ENCODE results near the gene MARCHF3.
"Not testable (repeated sequence)": the region's sequence is repeated elsewhere in the genome, so short reads cannot be mapped to it uniquely, and the experiment has no call there.

The MARCHF3 gene

DNA sequence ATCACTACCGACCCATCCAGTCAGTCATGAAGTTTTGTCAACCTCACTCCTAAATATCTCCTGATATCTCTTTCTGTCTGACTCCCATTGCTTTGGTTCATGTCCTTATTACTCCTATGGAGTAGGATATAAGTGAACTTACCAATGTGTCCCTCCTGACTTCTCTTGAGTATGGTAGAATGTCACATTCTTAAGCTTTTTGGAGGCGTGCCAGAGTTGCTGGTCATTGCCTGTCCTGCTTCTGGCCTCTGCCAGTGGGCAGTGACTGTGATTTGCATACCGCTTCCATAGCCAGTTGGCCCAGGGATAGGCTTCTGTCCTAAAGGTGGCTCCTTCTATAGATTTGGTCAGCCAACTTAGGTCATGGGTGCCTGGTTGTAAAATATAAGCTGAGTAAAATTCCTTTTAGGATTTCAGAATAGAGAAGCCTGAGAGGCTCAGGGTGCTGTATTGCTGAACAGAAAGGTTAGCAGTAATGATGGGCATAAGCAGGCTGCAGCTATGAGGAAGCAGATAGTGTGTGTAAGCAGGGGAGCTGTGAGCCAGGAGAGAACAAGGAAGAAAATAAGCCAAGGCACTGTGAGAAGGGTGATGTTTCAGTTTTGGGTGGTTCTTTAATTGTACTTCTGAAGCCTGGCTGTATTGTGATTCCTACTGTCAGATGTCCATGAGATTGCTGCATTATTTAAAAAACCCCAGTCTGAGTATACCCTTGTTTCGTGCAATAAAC is 16.1 kb upstream of the MARCHF3 start:
- DNase-seq = no peak

DNA sequence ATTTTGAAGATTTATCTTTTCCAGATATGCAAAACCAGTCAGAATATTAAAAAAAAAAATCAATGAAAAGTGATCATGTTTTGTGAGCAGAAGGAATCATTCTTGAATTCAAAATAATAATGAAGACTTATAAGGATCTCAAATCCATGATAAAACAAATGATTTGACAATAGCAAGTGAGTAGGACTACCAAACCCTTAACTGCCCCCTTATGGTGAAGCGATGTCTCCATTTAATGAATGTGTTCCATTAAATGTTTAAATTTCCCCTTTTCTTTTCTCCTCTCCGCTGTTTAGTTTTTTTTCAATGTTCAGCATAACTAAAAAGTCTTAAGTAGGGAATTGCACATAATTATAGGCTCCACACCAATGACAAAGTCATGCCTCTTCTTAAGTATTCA is 12.2 kb upstream of the MARCHF3 start:
- DNase-seq = no peak

DNA sequence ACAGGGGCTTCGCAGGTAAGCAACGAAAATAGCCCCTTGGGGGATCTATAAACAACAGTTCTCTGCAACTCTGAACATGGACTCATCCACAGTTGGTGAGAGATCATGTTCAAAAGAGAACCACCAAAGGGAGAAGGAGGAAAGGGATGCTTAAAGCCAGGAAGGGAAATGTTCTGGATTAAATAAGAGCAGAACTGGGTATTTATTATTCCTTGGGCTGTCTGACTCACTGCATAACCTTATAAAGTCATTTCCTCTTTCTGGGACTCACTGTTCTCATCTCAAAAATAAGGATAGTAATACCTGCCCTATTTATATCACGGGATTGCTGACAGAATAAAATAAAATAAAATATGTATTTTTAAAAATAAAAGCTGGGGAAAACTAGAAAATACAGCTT is 11.2 kb upstream of the MARCHF3 start:
- no peak for DNase-seq

DNA sequence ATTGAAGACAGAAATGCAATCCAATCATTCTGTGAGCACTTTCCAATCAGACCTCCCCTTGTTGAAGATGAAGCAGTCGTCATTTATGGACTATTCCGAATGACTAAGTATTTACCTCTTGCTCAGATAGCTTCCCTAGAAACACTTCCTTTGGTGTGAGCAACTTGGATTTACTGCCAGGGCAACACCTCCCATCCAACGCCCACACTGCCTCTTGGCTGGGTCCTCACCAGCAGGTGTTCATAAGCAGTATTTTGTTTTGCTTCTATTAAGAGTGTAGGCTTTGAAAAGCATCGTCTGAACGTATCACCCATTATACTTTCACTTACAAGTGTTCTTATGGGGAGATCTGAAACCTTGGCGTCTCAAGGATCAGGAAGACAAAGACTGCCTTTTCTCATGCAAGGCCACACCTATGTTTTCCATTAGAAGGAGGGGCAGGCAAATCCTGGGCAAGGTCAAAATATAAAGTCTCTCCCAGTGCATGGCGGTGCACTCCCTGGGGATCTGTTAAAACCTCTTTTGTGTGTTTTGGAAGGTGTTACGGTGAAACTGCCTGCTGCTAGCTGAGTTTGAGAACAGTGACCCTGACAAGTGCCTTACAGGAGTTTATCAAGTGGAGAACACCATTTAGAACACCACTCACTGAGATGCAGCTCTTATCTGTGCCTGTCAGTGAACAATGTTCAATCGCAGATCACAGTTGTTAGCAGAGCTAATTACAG is 10.6 kb upstream of the MARCHF3 start:
- no peak for DNase-seq

DNA sequence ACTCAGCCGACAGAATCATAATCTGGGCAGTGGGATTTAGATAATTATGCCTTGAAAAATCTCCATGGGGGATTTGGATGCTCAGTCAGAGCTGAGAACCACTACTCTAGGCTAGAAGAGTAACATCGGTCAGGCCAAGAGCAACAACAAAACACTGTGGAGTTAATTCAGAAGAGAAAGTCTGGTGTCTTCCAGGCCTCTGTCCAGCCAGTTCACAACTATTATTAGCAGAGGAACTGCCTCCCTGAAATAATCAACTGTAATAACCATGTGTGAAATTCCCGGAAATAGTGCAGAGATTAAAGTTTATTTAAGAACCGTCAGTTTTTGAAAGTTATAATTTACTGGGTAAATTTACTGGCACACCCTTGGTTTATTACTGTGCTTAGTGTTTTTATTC is 8.2 kb upstream of the MARCHF3 start:
- no peak for DNase-seq

DNA sequence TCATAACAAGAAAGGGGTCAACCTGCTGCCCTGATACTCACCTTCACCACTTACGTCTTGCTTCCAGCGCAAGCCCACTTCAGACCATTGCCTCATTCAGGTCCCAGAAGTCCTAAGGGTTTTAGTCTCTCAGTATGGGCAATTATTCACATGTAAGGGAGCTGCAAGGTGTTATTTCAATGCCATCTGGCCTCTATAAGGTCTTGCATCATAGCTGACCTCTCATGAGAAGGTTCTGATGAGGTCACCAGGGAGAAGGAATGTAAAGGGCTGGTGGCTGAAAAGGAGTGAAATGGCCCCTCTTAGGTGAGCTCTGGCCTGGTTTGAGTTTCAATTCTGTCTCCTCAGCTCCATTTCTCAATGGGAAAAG is 1.5 kb upstream of the MARCHF3 start:
- no peak for DNase-seq

DNA sequence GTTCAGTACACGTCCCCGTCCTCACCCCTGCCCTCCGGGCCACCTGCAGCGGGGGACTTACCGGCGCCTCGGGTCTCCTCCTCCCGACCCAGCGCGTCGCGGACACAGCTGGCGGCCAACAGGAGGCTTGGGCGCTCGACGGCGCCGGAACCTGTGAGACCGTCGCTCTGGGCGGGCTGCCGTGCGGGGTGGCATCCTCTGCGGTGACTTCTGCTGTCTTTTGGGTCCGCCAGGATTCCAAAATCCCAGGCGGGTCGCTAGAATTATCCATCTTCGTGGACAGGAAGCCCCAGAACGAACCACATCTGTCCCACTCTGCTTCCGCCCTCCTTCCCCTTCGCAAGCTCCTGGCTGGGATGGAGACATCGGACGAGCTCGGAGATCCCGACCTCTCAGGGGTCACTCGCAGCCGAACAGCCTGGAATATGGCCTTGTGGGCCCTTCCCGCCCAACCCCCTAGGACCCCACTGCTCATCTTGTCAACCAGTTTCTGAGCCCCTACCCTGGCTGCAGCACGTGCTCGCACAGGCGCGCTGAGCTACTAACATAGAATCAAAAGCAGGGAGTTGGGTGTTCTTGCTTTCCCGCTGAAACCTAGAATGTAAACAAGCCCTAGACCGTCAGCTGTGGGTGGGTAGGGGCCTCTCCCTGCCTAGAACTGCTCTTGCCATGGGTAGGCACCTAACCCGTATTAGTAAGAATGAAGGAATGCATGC is 947 bp upstream of the MARCHF3 start:
- DNase-seq = peak in 2 of 5 experiments; percentile 10 to 13

DNA sequence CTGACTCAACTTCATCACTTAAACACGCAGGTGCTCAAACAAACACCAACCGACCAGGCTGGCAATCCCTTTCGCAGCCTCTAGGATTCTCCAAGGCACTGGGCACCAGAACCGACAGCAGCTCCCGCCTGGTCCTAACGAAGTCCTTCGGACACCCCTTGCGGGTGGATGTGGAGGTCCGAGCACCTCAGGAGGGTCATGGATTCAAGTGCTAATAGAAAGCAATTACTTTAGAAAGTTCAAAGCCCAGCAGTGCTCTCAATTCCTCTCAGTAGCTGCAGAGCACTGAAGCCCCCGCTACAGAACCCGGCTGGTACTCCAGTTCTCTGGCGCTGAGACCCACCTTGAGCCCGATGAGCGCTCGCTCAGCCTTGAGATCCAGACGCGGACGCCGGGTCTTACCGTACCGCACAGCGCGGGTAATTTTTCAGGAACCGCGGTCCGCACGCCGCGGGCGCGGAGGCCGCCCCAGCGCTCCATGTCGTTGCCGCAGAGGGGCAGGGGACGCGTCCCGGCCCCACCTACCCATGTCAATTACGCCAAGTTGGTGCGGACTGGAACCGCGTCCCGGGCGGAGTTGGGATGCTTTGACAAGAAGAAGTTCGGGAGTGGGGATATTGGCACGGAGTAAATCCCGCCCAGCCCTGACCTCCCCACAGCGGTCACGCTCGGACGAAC is 638 bp downstream of the MARCHF3 start:
- peak; percentile 12 to 50 (median 25) for DNase-seq

DNA sequence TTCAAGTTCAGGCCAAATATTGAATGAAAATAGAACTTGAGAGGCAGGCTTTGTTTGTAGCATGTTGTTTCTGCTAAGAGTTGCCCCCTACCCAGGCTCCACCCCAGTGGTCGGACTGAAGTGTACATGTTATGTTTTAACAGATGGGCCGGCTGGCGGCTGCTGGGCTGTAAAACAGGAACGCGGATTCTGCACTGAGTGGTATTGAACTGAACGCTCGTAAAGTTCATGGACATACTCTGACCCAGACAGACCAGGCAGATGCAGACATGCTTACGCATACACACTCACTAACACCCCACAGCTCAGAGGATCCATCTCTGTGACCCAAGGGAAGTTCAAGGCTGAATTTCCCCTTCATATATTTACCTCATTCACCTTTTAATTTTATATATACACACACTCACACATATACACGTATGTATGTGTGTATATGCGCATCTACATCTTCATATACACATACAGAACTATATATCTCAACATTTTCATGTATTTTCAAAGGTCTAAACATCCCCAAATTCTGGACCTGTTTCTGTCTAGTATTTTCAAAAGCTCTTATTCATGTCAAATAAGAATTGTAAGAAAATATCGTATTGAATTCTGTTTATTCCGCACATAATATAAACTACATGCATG is 1.4 kb downstream of the MARCHF3 start:
- no peak for DNase-seq

DNA sequence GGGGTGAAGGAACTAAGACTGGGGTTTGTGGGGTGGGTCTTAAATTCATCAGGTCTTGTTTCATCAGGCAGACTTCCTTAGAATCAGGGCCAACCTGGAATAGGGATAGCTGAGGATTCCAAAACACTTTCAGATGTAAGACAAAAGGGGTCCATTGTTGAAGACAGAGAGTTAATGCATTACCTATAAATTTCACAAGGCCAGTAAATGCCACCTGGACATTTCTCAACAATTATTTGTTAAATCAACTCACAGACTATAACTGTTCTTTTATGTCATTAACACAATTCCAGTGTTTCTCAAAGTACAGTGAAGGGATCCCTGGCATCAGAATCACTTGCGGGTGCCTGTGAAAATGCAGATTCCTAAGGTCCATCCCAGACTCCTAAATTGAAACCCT is 2.8 kb downstream of the MARCHF3 start:
- DNase-seq = no peak

DNA sequence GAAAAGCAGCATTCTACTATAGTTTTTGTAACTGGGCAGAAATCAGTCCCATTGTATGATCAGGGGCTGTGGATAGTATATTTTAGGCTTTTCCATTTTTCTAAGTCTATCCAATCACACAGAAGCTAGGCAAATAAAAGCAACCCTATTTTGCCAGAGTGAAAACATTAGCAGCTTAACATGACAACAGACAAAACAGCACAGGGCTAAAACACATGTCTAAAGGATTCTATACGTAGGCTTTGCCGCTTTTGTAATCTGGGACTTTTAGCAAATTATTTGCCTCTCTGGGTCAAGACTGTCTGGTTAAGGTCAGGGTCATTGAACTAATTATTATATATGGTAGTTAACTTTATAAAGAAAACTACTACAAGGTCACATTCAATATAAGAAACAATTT is 4.2 kb downstream of the MARCHF3 start:
- no peak for DNase-seq

DNA sequence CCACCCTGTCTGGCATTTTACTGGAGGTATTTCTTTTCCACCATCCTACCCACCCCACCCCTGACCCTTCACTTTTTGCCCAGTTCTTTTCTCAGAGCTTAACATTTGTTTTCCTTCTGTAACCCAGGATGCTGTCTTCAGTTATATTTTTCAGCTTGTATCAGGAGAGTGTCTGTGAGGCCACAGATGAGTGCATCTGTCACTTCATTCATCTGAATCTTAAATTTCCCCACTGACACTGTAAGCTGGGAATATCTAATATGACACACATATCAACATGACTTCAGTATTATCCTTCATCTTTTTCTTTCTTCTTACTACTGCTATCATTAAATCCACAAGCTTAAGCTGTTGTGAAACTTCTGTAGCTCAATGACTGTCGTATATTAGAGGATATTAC is 4.9 kb downstream of the MARCHF3 start:
- no peak for DNase-seq

DNA sequence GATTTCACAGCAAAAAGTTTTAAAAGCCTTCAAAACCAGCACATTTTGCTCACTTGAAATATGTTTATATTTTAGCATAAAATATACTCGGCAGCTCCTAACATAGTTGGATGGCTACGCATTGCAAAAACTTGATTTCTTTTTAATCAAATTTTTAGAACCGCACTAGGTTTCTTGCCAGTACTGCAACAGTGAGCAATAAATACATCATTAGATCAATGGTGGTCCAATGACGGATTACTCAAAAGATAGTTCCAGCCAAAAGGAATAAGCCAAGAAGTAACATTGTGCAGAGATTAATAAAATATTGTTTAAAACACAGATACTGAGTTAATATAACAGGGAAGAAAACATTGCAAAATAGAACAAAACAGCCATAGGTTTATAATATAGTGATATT is 5.5 kb downstream of the MARCHF3 start:
- no peak for DNase-seq

DNA sequence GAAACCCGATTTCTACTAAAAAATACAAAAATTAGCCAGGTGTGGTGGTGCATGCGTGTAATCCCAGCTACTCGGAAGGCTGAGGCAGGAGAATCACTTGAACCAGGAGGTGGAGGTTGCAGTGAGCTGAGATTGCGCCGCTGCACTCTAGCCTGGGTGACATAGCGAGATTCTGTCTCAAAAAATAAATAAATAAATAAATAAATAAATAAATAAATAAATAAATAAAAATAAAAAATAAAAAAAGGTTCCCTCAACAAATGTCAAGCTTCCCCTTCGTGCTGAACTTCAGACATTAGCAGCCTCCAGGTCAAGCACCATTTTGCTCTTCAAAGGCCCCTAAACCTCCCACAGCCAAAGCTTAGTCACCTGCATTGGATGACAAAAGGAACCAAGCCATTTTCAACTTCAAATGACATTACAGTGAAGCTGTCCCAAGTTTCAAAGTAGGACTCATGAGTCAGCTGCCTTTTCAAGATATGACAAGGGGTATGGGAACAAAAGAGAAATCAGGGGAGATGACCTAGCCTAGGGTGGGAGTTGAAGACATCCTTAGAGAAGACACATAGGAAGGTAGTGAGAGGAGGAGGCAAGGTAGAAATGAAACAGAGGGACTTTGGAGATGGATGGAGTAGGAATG is 6.7 kb downstream of the MARCHF3 start:
- DNase-seq = not testable (repeated sequence)

DNA sequence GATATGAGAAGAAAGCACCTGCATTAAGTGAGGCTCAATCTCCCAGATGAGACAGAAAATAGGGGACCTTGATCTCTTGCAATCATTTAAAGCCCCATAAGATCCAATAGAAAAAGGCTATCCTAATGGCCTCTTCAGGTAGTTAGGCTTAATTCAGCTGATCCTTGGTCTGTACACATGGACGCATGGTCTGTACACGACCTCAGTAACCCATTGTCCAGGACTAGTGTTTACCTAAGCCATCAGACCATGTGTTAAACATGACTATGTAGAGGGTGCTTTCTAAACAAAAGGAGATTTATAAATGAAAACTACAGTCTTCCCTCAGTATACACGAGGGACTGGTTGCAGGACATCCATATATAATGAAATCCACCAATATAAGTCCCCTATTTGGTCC is 7.5 kb downstream of the MARCHF3 start:
- DNase-seq = no peak

DNA sequence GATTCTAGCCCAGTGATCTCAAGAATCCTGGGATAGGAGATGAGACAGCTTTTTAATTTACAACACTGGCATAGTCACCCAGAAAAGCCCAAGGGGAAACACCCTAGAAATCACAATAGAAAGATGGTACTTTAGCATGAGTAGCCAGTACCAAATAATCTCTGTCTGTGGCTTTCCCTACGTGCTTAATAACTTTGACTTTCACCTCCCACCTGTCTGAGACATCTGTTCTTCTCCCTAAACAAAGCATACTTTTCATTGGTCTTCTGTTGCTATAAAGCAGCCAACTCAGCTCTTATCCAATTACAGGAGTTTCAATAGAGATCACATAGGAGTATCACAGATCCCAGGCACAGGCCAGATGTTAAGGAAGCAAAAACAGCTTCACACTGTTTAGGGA is 10.4 kb downstream of the MARCHF3 start:
- no peak for DNase-seq

DNA sequence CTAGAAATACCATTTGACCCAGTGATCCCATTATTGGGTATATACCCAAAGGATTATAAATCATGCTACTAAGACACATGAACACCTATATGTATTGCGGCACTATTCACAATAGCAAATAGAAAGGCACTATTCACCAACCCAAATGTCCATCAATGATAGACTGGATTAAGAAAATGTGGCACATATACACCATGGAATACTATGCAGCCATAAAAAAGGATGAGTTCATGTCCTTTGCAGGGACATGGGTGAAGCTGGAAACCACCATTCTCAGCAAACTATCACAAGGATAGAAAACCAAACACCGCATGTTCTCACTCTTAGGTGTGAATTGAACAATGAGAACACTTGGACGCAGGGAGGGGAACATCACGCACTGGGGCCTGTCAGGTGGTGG is 13.6 kb downstream of the MARCHF3 start:
- DNase-seq = not testable (repeated sequence)

DNA sequence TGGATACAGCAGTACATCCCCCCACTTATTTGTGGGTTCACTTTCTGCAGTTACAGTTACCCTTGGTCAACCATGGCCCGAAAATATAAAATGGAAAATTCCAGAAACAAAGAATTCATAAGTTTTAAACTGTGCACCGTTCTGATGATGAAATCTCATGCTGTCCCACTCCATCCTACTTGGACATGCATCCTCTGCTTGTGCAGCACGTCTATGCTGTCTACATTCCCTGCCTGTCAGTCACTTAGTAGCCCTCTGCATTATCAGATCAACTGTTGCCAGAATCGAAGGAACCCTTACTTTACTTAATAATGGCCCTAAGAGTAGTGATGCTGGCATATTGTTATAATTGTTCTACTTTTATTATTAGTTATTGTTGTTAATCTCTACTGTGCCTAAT is 14.6 kb downstream of the MARCHF3 start:
- DNase-seq = no peak

DNA sequence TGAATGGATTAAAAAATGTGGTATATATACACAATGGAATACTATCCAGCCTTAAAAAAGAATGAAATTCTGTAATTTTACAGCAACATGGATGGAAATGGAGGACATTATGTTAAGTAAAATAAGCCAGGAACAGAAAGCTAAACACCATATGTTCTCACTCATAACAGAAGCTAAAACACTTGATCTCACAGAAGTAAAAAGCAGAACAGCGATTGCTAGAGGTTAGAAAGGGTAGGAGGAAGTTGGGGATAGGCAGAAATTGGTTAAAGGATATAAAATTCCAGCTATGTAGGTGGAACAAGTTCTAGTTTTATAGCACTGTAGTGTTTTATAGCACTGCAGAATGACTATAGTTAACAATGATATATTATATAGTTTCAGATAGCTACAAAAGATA is 15.8 kb downstream of the MARCHF3 start:
- DNase-seq = no peak

DNA sequence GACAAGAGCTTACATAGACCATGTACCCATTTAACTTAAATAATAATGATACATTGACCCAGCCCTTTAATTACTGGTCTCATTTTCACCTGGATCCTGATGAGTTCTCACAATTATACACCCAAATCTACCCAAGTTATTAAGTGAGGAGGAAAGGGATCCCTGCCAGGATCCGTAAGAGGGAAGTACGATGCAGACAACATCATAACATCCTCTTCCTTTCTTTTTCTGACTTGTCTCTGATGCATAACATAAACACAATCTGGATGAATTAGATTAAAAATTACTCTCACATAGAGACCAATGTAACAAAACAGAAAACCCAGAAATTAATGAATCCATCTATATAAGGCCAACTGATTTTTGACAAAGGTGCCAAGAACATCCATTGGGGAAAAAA is 17.0 kb downstream of the MARCHF3 start:
- DNase-seq = no peak

DNA sequence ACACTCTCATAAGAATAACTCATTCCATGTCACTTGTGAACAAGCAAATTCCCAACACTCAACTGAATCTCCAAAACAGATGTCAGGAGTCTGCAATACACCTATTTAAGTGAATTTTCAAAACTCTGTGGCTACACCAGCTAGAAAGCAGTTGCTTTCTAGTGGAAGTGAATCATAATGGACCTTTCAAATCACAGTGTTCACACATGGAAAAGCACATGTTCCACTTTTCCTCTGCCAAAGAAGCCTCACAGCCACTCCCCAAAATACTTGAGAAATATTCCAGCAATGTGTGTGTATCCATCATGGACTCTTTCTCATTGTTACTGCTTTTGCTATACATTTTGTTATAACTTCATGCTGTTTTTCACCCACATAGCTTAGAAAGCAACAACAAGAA is 17.4 kb downstream of the MARCHF3 start:
- DNase-seq = no peak

DNA sequence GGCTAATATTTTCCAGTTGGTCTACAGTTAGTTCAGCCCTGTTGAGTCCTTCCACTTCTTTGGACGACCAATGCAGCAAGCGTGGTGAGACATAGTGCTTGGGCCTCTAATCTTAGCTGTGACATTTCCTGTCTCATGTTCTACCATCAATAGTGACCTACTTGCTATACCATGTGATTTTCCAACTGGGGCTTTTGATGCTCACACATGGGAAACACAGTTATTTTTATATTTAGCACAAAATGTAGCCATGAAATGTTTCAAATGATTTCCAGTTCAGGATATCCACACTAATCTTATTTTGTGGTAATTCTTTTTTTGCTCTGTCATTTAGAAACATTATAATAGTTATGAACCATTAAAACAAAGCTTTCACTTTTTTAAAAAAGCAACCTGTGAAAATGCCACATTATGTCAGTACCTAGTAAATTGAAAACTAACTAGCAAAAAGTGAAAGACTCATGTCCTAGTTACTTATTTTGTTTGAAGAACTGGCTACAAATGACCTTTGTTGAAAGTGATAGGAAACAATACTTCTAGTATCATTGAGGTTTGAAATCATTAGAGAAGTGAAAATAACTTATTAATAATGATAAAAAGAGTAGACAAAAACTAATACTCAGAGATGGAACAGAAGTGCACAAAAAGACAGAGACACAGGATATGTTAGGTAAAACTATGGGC is 18.3 kb downstream of the MARCHF3 start:
- DNase-seq = no peak
